ENCODE measurements around the gene IL17RA. TPM values are rescaled to one million over a fixed set of nuclear protein-coding genes. Genes with fewer than 3 reads are reported as not detected.

The IL17RA gene
- total RNA-seq, 2 donors from 2014 or later, result 7.9 to 12.2 TPM

DNA sequence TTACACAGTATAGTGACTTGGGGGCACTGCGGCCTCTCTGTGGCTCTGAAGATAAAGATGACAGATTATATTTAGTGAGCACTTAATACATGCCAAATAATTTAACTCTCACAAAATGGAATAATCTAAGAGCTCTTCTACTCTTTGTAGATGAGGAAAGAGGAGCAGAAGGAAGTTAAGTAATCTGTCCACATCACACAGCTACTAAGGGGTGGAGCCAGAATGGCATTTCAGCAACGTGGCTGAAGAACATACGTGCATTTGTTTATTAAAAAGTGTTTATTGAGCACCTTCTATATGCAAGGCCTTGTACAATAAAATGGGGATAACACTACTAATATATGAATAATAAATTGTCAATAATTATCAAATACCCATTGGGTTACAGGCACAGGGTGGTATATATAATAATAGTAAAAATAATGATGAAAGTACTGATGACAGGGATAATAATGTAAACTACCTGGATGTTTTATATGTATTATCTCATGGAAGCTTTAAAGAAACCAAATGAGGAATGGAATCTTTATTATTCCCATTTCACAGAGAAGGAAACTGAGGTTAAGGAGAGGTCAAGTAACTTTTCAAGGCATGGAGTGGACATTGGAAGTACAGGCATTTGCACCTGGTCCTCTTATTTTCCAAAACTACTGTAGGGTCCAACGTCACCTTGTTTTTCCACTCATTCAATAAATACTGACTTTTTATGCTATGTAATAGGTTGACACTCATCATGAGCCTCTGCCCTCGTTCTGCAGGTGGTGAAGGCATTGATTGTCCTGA, 38.0 kb upstream of the IL17RA start:
- Histone ChIP-seq H3K9me3 (no peaks in the 10 kb centered on the region), H3K4me3 (no peak overlapping the region), H3K27me3 (no peaks in the 10 kb centered on the region), H3K4me1 (no peaks in the 10 kb centered on the region), H3K27ac (no peak overlapping the region), H3K36me3 (no peaks in the 10 kb centered on the region)
- no peak for DNase-seq (ENCODE audit: low spot score)
- TF ChIP-seq, protein P1, sequence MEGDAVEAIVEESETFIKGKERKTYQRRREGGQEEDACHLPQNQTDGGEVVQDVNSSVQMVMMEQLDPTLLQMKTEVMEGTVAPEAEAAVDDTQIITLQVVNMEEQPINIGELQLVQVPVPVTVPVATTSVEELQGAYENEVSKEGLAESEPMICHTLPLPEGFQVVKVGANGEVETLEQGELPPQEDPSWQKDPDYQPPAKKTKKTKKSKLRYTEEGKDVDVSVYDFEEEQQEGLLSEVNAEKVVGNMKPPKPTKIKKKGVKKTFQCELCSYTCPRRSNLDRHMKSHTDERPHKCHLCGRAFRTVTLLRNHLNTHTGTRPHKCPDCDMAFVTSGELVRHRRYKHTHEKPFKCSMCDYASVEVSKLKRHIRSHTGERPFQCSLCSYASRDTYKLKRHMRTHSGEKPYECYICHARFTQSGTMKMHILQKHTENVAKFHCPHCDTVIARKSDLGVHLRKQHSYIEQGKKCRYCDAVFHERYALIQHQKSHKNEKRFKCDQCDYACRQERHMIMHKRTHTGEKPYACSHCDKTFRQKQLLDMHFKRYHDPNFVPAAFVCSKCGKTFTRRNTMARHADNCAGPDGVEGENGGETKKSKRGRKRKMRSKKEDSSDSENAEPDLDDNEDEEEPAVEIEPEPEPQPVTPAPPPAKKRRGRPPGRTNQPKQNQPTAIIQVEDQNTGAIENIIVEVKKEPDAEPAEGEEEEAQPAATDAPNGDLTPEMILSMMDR (IDR thresholded peaks at IDR 0.05), result no peak

DNA sequence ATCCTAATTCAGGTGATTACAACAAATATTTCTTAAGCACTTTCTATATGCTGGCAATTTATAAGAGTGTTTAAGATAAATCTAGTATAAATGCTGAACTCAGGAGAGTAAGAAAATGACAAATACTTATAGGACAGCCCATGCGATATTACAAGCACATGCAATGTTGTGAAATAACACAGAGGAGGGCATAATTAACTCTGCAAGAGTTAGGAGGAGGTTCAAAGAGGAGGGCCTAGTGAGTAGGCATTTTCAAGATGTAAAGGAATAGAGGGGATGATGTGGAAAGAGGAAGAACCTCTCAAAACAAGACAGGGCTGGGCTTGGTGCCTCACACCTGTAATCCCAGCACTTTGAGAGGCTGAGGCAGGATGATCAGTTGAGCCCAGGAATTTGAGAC, 37.1 kb upstream of the IL17RA start:
- Histone ChIP-seq H3K36me3 (no peaks in the 10 kb centered on the region), H3K9me3 (no peaks in the 10 kb centered on the region), H3K27me3 (no peaks in the 10 kb centered on the region), H3K4me3 (no peak overlapping the region), H3K4me1 (no peaks in the 10 kb centered on the region), H3K27ac (no peak overlapping the region)
- TF ChIP-seq, protein P1 (IDR thresholded peaks at IDR 0.05), result no peak
- no peak for DNase-seq (ENCODE audit: low spot score)

DNA sequence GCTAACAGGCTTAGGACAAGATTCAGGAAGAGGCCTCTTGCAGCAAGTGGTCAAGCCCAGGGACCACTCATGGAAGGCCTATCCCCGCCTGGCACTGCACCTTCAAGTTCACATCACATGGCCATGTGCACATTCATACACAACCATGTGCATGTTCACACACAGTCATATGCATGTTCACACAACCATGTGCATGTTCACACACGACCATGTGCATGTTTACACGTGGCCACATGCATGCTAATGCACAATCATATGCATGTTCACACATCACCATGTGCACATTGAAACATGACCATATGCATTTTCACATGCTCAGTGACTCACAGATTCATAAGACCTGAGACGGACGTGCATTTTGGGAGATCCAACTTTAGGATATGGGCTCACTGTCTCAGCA, 28.7 kb upstream of the IL17RA start:
- TF ChIP-seq, protein P1 (IDR thresholded peaks at IDR 0.05), result no peak
- H3K4me1 ChIP-seq, result no peaks in the 10 kb centered on the region
- peak; percentile 43 for DNase-seq (ENCODE audit: low spot score)

DNA sequence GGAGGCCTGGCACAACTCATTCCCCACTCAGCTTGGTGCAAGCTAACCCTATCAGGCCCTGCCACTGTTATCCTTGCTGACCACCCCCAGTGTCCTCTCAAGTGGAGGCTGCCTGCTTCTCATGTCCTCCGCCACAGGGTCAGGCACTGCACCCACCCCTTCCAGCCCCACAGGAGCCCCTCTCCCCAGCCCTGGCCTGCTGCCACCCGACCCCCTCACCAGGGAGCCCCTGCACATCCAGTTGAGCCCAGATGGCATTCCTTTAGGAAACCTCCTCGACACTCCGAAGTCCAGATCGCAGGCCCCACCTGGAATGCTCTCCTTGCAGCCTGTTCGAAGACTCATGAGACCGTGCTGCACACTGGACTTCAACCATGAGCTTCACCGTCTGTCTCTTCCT, 28.0 kb upstream of the IL17RA start:
- Histone ChIP-seq H3K27me3 (no peaks in the 10 kb centered on the region), H3K27ac (no peak overlapping the region), H3K4me1 (no peaks in the 10 kb centered on the region), H3K36me3 (no peaks in the 10 kb centered on the region), H3K4me3 (no peak overlapping the region), H3K9me3 (no peaks in the 10 kb centered on the region)
- TF ChIP-seq, protein P1 (IDR thresholded peaks at IDR 0.05), result no peak
- DNase-seq (ENCODE audit: low spot score), result peak; percentile 28

More for the DNA sequence above, 28.7 kb upstream of the IL17RA start:
- no peak overlapping the region for H3K27ac ChIP-seq
- H3K27me3 ChIP-seq, result no peaks in the 10 kb centered on the region
- no peaks in the 10 kb centered on the region for H3K36me3 ChIP-seq
- no peaks in the 10 kb centered on the region for H3K9me3 ChIP-seq
- no peak overlapping the region for H3K4me3 ChIP-seq

DNA sequence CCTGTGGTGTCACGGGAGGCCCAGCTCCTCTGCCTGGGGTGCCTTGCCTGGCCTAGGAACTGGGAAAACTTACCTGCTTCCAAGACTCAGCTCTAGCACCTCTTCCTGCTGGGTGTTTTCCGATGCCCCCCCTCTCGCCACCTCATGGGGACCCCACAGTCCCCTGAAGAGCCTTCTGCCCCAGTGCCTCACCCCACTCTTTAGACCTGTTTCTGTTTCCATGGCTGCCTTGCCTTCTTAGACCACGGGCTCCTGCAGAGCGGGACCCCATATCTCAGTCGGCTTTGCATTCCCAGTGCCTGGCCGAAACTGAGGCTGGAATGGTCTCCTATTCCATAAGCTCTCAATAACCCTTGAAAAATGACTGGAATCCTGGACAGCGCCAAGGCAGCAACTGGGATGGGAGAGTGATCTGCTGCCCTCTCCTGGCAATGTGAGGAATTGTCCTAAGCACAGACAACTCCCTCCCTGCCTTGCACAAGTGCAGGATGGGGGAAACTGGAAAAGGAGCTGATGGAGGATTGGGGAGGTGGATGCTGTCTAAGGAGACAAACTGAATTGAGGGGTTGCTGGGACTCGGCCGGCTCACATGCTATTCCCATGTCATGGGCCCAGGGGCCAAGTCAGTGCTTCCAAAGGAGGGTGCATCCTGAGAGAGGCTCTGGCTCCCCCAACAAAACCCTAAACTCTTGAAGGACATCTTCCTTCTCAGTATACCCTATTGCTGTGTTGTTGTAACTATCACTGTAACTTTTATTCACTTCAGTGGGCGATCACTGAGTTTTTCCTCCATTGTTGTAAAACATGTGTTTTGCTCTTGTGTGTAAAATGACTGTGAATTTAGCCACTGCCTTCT, 26.6 kb upstream of the IL17RA start:
- no peaks in the 10 kb centered on the region for H3K27me3 ChIP-seq
- TF ChIP-seq, protein P1 (IDR thresholded peaks at IDR 0.05), result peak; percentile 94
- H3K4me3 ChIP-seq, result no peak overlapping the region
- no peak overlapping the region for H3K27ac ChIP-seq
- no peaks in the 10 kb centered on the region for H3K36me3 ChIP-seq
- H3K4me1 ChIP-seq, result no peaks in the 10 kb centered on the region
- no peaks in the 10 kb centered on the region for H3K9me3 ChIP-seq
- DNase-seq (ENCODE audit: low spot score), result no peak
